ENCODE measurements around the gene ENPP3. TPM values are rescaled to one million over a fixed set of nuclear protein-coding genes. Genes with fewer than 3 reads are reported as not detected.

The ENPP3 gene
- total and polyA plus RNA-seq, 2 experiments from 2014 or later, result 0.98 to 2.7 TPM

DNA sequence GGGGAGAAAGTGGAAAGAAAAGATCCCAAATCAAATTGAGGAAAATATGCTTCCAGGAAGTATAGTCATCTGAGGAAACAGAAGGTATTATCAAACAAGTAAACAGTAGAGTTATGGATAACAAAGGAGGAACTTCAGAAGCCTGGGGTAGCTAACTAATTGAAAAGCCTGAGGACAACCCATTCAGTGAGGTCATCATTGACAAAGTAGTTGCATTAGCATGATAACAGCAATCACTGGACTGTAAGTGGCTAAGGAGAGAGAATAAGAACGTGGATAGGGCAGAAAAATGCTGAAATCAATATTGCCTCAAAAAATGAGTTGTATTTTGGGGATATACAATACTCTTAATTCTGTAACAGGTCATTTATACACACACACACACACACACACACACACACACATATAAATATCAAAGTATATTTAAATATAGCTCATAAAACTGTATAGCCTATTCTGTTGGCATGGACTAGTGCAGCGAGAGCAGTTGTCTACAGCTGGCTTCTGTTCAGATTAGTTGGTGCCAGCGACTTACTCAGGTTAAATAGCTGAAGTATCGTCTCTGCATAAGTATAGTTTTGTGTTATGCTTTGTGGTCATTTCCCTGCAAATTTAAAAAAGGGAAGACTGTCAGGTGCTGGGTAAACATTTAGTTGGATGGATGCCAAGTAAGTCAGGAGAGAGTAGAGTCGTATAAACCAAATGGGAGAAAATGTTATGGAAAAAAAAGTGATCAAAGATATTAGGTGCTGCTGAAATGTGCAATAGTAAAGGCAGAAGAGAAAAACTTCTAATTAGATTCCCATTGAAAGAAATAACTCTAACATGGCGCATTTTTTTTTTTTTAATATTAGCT is 107.6 kb downstream of the ENPP3 start:
- no peaks in the 10 kb centered on the region for H3K36me3 ChIP-seq (replicated peaks; ENCODE audit: insufficient read depth, low read depth)
- no peaks in the 10 kb centered on the region for H3K27me3 ChIP-seq
- no peak overlapping the region for H3K4me3 ChIP-seq
- H3K9me3 ChIP-seq (ENCODE audit: low read depth), result no peaks in the 10 kb centered on the region
- no peak overlapping the region for H2AFZ ChIP-seq
- H3K4me2 ChIP-seq, result no peak overlapping the region
- no peaks in the 10 kb centered on the region for H3K4me1 ChIP-seq (ENCODE audit: insufficient read depth)
- no peaks in the 10 kb centered on the region for H4K20me1 ChIP-seq (ENCODE audit: insufficient read depth, poor library complexity, severe bottlenecking)
- WGBS (ENCODE audit: low lambda C conversion rate, missing lambda C conversion rate), result 63% methylated on average over 6 of the region's 6 CpGs
- no peak for DNase-seq (ENCODE audit: low spot score)
- H3K79me2 ChIP-seq, result no peaks in the 10 kb centered on the region
- no peak for TF ChIP-seq EZH2phosphoT487 (IDR thresholded peaks at IDR 0.05; ENCODE audit: low read depth, severe bottlenecking, unreplicated experiment)
- TF ChIP-seq, protein P1, sequence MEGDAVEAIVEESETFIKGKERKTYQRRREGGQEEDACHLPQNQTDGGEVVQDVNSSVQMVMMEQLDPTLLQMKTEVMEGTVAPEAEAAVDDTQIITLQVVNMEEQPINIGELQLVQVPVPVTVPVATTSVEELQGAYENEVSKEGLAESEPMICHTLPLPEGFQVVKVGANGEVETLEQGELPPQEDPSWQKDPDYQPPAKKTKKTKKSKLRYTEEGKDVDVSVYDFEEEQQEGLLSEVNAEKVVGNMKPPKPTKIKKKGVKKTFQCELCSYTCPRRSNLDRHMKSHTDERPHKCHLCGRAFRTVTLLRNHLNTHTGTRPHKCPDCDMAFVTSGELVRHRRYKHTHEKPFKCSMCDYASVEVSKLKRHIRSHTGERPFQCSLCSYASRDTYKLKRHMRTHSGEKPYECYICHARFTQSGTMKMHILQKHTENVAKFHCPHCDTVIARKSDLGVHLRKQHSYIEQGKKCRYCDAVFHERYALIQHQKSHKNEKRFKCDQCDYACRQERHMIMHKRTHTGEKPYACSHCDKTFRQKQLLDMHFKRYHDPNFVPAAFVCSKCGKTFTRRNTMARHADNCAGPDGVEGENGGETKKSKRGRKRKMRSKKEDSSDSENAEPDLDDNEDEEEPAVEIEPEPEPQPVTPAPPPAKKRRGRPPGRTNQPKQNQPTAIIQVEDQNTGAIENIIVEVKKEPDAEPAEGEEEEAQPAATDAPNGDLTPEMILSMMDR (IDR thresholded peaks at IDR 0.05; ENCODE audit: poor library complexity), result no peak
- no peak for TF ChIP-seq EZH2 (IDR thresholded peaks at IDR 0.05; ENCODE audit: borderline replicate concordance)
- H3K9me2 ChIP-seq (replicated peaks; ENCODE audit: insufficient read depth), result no peaks in the 10 kb centered on the region
- no peak overlapping the region for H3K27ac ChIP-seq

DNA sequence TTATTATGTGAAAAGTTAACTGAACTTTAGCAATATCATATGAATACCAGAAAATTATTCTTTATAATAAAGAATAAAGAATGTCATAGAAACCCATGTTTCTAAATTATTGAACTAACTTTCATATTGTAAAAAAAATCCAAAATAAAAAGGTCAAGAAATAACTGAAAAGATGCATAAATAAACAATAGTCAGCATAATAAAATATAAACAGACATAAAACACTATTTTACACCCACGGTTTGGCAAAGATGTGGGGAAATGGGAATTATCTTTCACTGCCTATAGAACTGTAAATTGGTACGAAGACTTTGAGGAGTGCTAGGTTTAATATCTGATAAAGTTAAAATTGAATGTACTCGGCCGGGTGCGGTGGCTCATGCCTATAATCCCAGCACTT is 108.4 kb downstream of the ENPP3 start:
- WGBS (ENCODE audit: low lambda C conversion rate, missing lambda C conversion rate), result 88% methylated on average over 5 of the region's 5 CpGs
- no peaks in the 10 kb centered on the region for H3K9me3 ChIP-seq (ENCODE audit: low read depth)
- H3K36me3 ChIP-seq (replicated peaks; ENCODE audit: insufficient read depth, low read depth), result no peaks in the 10 kb centered on the region
- H3K4me1 ChIP-seq (ENCODE audit: insufficient read depth), result no peaks in the 10 kb centered on the region
- H3K27ac ChIP-seq, result no peak overlapping the region
- TF ChIP-seq, protein P1 (IDR thresholded peaks at IDR 0.05; ENCODE audit: poor library complexity), result no peak
- TF ChIP-seq EZH2 (IDR thresholded peaks at IDR 0.05; ENCODE audit: borderline replicate concordance) (no peak), EZH2phosphoT487 (IDR thresholded peaks at IDR 0.05; ENCODE audit: low read depth, severe bottlenecking, unreplicated experiment) (no peak)
- DNase-seq (ENCODE audit: low spot score), result no peak
- no peaks in the 10 kb centered on the region for H4K20me1 ChIP-seq (ENCODE audit: insufficient read depth, poor library complexity, severe bottlenecking)
- no peaks in the 10 kb centered on the region for H3K27me3 ChIP-seq
- no peaks in the 10 kb centered on the region for H3K79me2 ChIP-seq
- no peak overlapping the region for H3K4me2 ChIP-seq
- no peaks in the 10 kb centered on the region for H3K9me2 ChIP-seq (replicated peaks; ENCODE audit: insufficient read depth)
- no peak overlapping the region for H3K4me3 ChIP-seq
- no peak overlapping the region for H2AFZ ChIP-seq

DNA sequence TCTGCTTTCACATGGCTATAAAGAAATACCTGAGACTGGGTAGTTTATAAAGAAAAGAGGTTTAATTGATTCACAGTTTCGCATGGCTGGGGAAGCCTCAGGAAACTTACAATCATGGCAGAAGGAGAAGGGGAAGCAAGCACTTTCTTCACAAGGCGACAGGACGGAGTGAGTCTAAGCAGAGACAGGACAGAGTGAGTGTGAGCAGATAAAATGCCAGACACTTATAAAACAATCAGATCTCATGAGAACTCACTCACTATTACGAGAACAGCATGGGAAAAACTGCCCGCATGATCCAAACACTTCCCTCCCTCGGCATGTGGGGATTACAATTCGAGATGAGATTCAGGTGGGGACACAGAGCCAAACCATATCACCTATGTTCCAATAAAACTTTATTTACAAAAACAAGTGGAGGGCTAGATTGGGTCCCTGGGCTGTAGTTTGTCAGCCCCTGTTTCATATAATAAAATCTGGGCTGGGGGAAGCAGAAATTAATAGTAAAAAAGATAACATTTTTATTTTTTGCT is 110.8 kb downstream of the ENPP3 start:
- no peak overlapping the region for H3K4me2 ChIP-seq
- 55% methylated on average over 7 of the region's 7 CpGs for WGBS (ENCODE audit: low lambda C conversion rate, missing lambda C conversion rate)
- no peak for TF ChIP-seq EZH2 (IDR thresholded peaks at IDR 0.05; ENCODE audit: borderline replicate concordance)
- no peak for TF ChIP-seq EZH2phosphoT487 (IDR thresholded peaks at IDR 0.05; ENCODE audit: low read depth, severe bottlenecking, unreplicated experiment)
- TF ChIP-seq, protein P1 (IDR thresholded peaks at IDR 0.05; ENCODE audit: poor library complexity), result no peak
- H3K36me3 ChIP-seq (replicated peaks; ENCODE audit: insufficient read depth, low read depth), result no peaks in the 10 kb centered on the region
- H3K9me3 ChIP-seq (ENCODE audit: low read depth), result no peaks in the 10 kb centered on the region
- no peak overlapping the region for H3K27ac ChIP-seq
- no peak overlapping the region for H3K4me3 ChIP-seq
- peak overlapping the region; percentile 20 for H2AFZ ChIP-seq
- H3K9me2 ChIP-seq (replicated peaks; ENCODE audit: insufficient read depth), result no peaks in the 10 kb centered on the region
- H3K79me2 ChIP-seq, result no peaks in the 10 kb centered on the region
- no peaks in the 10 kb centered on the region for H3K4me1 ChIP-seq (ENCODE audit: insufficient read depth)
- H4K20me1 ChIP-seq (ENCODE audit: insufficient read depth, poor library complexity, severe bottlenecking), result no peaks in the 10 kb centered on the region
- H3K27me3 ChIP-seq, result no peaks in the 10 kb centered on the region
- no peak for DNase-seq (ENCODE audit: low spot score)

Data from hepatocyte (in vitro differentiated cells).